GM12892 (cell line): Measurements from ENCODE around the gene WSCD2.

ENCODE experiments used
- POLR2A ChIP-seq: IDR thresholded peaks from 2 replicates; pipeline ENCODE4 v1.6.1; 2011; ENCODE audit warnings: low read depth, low read length, control low read depth
- POLR2AphosphoS5 ChIP-seq: IDR thresholded peaks from 2 replicates; pipeline ENCODE4 v1.6.1; 2011; ENCODE audit warnings: low read depth, low read length, control low read depth
- TAF1 ChIP-seq: IDR thresholded peaks from 2 replicates; pipeline ENCODE4 v1.6.1; 2011; ENCODE audit warnings: low read depth, mild to moderate bottlenecking, control low read depth, low read length, borderline replicate concordance

GRCh38 chr12:108173892-108174291, 44.8 kb downstream of the WSCD2 start:
- TF ChIP-seq POLR2A, result no peak
- TF ChIP-seq POLR2AphosphoS5, result no peak
- TF ChIP-seq TAF1, result no peak
